Transverse colon (tissue), 4 donors: ENCODE measurements around the gene GRIK4. TPM values are rescaled to one million over a fixed set of nuclear protein-coding genes. Genes with fewer than 3 reads are reported as not detected.

Experiments
- DNase-seq: peaks from one replicate; pipeline ENCODE4 v3.0.0-alpha.2; 2019
- H3K27ac ChIP-seq, 4 donors: fragments of 200-600 bp; sonication (generic); 2 replicates each; pipeline ENCODE4 v1.5.1; 2016 to 2018; ENCODE audit warnings: inconsistent platforms in 4 of 4
- H3K27me3 ChIP-seq: fragments of 200-600 bp; sonication (generic); 2 replicates; pipeline ENCODE4 v1.5.1; 2017; ENCODE audit warnings: inconsistent platforms
- H3K36me3 ChIP-seq, 4 donors: fragments of 200-600 bp; sonication (generic); 2 replicates each; pipeline ENCODE4 v1.5.1; 2017 to 2019; ENCODE audit warnings: inconsistent platforms in 4 of 4
- H3K4me1 ChIP-seq, 4 donors: fragments of 200-600 bp; sonication (generic); 2 replicates each; pipeline ENCODE4 v1.5.1; 2017 to 2020; ENCODE audit warnings: inconsistent platforms in 4 of 4
- H3K4me3 ChIP-seq, 4 donors: fragments of 200-600 bp; sonication (generic); 1 replicate in 1 of 4; 2 replicates in 3 of 4; pipeline versions ENCODE4 v1.5.1 to v1.6.1; 2017 to 2019; ENCODE audit warnings: inconsistent platforms in 4 of 4
- H3K9me3 ChIP-seq, 2 donors: fragments of 200-600 bp; sonication (generic); 2 replicates each; pipeline ENCODE4 v1.5.1; 2017 to 2019; ENCODE audit warnings: inconsistent platforms in 2 of 2
- CTCF ChIP-seq, 5 experiments: fragments of 200-600 bp in 3 of 5; fragments of 450-650 bp in 2 of 5; sonication (generic) in 3 of 5; IDR thresholded peaks; 1 replicate in 2 of 5; 2 replicates in 3 of 5; pipeline ENCODE4 v1.5.1; 2016 to 2017; ENCODE audit warnings: antibody characterized with exemption in 5 of 5, inconsistent platforms in 3 of 5, mild to moderate bottlenecking in 2 of 5, moderate library complexity in 1 of 5
- EP300 ChIP-seq: sonication (generic); formaldehyde crosslinking; IDR thresholded peaks from one replicate; pipeline ENCODE4 v1.6.1; 2017; ENCODE audit warnings: antibody characterized with exemption, low read depth
- POLR2A ChIP-seq: fragments of 450-650 bp; IDR thresholded peaks from one replicate; pipeline ENCODE4 v1.6.1; 2016; ENCODE audit warnings: antibody characterized with exemption, mild to moderate bottlenecking, moderate library complexity
- POLR2AphosphoS5 ChIP-seq, 3 donors: sonication (generic); formaldehyde crosslinking; IDR thresholded peaks; one replicate each; pipeline ENCODE4 v1.6.1; 2016; ENCODE audit warnings: antibody characterized with exemption in 3 of 3
- WGBS, 2 donors: methylation state at CpG; one replicate each; pipeline ENCODE4 v1.1.5; 2018; ENCODE audit warnings: low coverage in 1 of 2; 5-methylcytosine and 5-hydroxymethylcytosine counted together
- in situ Hi-C, 4 donors: fragments of 200-750 bp; cut with MboI; loops; one replicate each; pipeline versions ENCODE4 v1.15.0 to v1.15.1; 2017; ENCODE audit warnings: low sequenced_read_pairs in 3 of 4, low pct_ligation_motif_present in 1 of 4, low pct_unique_long_range_greater_than_20kb in 1 of 4
- intact Hi-C: fragments of 100-400 bp; cut with DNase I; formaldehyde crosslinking; loops from one replicate; pipeline ENCODE4 v1.15.1; 2023; ENCODE audit warnings: low total_unique reads
- total RNA-seq, 4 donors: library from RNA; depleted of rRNA; stranded (reverse); fragments of >200 nt; gene quantifications; one replicate each; pipeline ENCODE4 v1.1.0, GENCODE V29; 2016

The GRIK4 gene
- total RNA-seq, 4 donors from 2014 or later = 2.6 TPM; not detected in 3

GRCh38 chr11:120696597-120697218, 185.2 kb downstream of the GRIK4 start:
- no peak overlapping the region for H3K4me3 ChIP-seq
- H3K27me3 ChIP-seq = peaks cover 10% of the 10 kb centered on the region
- no peak overlapping the region for H3K27ac ChIP-seq
- 20 to 73% methylated on average over 2 to 11 of the region's 11 CpGs for WGBS, 2 donors
- H3K9me3 ChIP-seq = no peaks in the 10 kb centered on the region
- DNase-seq = no peak
- in situ Hi-C loops = loop anchor here in 1 of 4 donors (25.0 kb wide), 1 partner anchor 184 kb away; the partner anchor contains the start of gene GRIK4
- TF ChIP-seq POLR2A (no peak), CTCF (IDR thresholded peaks at IDR 0.05) (no peak), POLR2AphosphoS5 (IDR thresholded peaks at IDR 0.05) (no peak), EP300 (no peak)
- no peaks in the 10 kb centered on the region for H3K36me3 ChIP-seq
- no peaks in the 10 kb centered on the region for H3K4me1 ChIP-seq
- intact Hi-C loops = no loop called here

GRCh38 chr11:120698918-120699317, 187.4 kb downstream of the GRIK4 start:
- DNase-seq = no peak
- WGBS, 2 donors = 80% methylated on average over 6 of the region's 6 CpGs; no CpG with 5 or more reads in 1 of the 2 donors
- Histone ChIP-seq H3K36me3 (no peaks in the 10 kb centered on the region), H3K4me3 (no peak overlapping the region), H3K9me3 (no peaks in the 10 kb centered on the region), H3K4me1 (no peaks in the 10 kb centered on the region), H3K27me3 (no peaks in the 10 kb centered on the region), H3K27ac (no peak overlapping the region)
- TF ChIP-seq CTCF (IDR thresholded peaks at IDR 0.05) (no peak), EP300 (no peak)
- in situ Hi-C loops = loop anchor here in 1 of 4 donors (25.0 kb wide), 1 partner anchor 187 kb away; the partner anchor contains the start of gene GRIK4
- intact Hi-C loops = no loop called here

GRCh38 chr11:120702656-120703055, 191.1 kb downstream of the GRIK4 start:
- TF ChIP-seq POLR2A (no peak), EP300 (no peak), CTCF (IDR thresholded peaks at IDR 0.05) (no peak), POLR2AphosphoS5 (IDR thresholded peaks at IDR 0.05) (no peak)
- no peak overlapping the region for H3K4me3 ChIP-seq
- DNase-seq = no peak
- intact Hi-C loops = no loop called here
- H3K9me3 ChIP-seq = no peaks in the 10 kb centered on the region
- WGBS, 2 donors = 43 to 50% methylated on average over 2 to 3 of the region's 3 CpGs
- H3K27me3 ChIP-seq = no peaks in the 10 kb centered on the region
- no peak overlapping the region for H3K27ac ChIP-seq
- H3K36me3 ChIP-seq = no peaks in the 10 kb centered on the region
- no peaks in the 10 kb centered on the region for H3K4me1 ChIP-seq
- in situ Hi-C loops = no loop called here

- TF ChIP-seq EP300 (no peak), POLR2AphosphoS5 (IDR thresholded peaks at IDR 0.05) (no peak), CTCF (IDR thresholded peaks at IDR 0.05) (no peak), POLR2A (no peak)
- Histone ChIP-seq H3K27me3 (no peaks in the 10 kb centered on the region), H3K27ac (peak overlapping the region in 2 of 4 donors; percentile 5 to 37), H3K9me3 (no peaks in the 10 kb centered on the region), H3K36me3 (no peaks in the 10 kb centered on the region), H3K4me3 (no peak overlapping the region), H3K4me1 (no peaks in the 10 kb centered on the region)
- 73 to 87% methylated on average over 6 to 9 of the region's 9 CpGs for WGBS, 2 donors
- no peak for DNase-seq
- in situ Hi-C loops = no loop called here
- intact Hi-C loops = no loop called here
Measured at GRCh38 chr11:120703358-120704152, 192.0 kb downstream of the GRIK4 start.
